ENCODE measurements around the gene KDM7A.

- no peak for TF ChIP-seq TSHZ2 (CRISPR knock-in tag; IDR thresholded peaks at IDR 0.05)
- no peak for TF ChIP-seq CSDC2 (CRISPR knock-in tag; IDR thresholded peaks at IDR 0.05)
- TF ChIP-seq BACH2 (CRISPR knock-in tag; IDR thresholded peaks at IDR 0.05; ENCODE audit: borderline replicate concordance) = no peak
- TF ChIP-seq PATZ1 (CRISPR knock-in tag; IDR thresholded peaks at IDR 0.05; ENCODE audit: borderline replicate concordance) = no peak
- TF ChIP-seq ZNF565 (CRISPR knock-in tag; conservative IDR thresholded peaks at IDR 0.05; ENCODE audit: low read depth) = no peak
- TF ChIP-seq ZNF8 (CRISPR knock-in tag; IDR thresholded peaks at IDR 0.05) = no peak
- no peak for TF ChIP-seq CREB5 (CRISPR knock-in tag; IDR thresholded peaks at IDR 0.05; ENCODE audit: low read depth)
- TF ChIP-seq ZNF70 (CRISPR knock-in tag; IDR thresholded peaks at IDR 0.05) = no peak
- TF ChIP-seq PPARA (CRISPR knock-in tag; IDR thresholded peaks at IDR 0.05; ENCODE audit: borderline replicate concordance) = no peak
- TF ChIP-seq ISL1 (CRISPR knock-in tag; IDR thresholded peaks at IDR 0.05) = no peak
- no peak for TF ChIP-seq RARB (CRISPR knock-in tag; IDR thresholded peaks at IDR 0.05)
- TF ChIP-seq OSR1 (CRISPR knock-in tag; IDR thresholded peaks at IDR 0.05) = no peak
- TF ChIP-seq ESRRG (CRISPR knock-in tag; IDR thresholded peaks at IDR 0.05) = no peak
Observed at GRCh38 chr7:140209866-140210609, 33.3 kb upstream of the KDM7A start.

Measured in SK-N-SH treated with all-trans-retinoic acid at 6 μM for 48 hours (cell line).